ENCODE data around the gene SPR.

The SPR gene

GRCh38 chr2:72933207-72933606 lies 46.0 kb downstream of the SPR start:
- no peak for DNase-seq

GRCh38 chr2:72933646-72934151 lies 46.5 kb downstream of the SPR start:
- no peak for DNase-seq

GRCh38 chr2:72934683-72935610 lies 47.7 kb downstream of the SPR start:
- no peak for DNase-seq

GRCh38 chr2:72935611-72935957 lies 48.4 kb downstream of the SPR start:
- no peak for DNase-seq

GRCh38 chr2:72936660-72937355 lies 49.6 kb downstream of the SPR start:
- DNase-seq = no peak

GRCh38 chr2:72937356-72937669 lies 50.1 kb downstream of the SPR start:
- no peak for DNase-seq

GRCh38 chr2:72938455-72938854 lies 51.2 kb downstream of the SPR start:
- DNase-seq = no peak

GRCh38 chr2:72940361-72940760 lies 53.2 kb downstream of the SPR start:
- DNase-seq = no peak

- DNase-seq = no peak
These were observed 53.6 kb downstream of the SPR start for GRCh38 chr2:72940786-72941185.
